ENCODE results near the gene PSG5. TPM values are rescaled to one million over a fixed set of nuclear protein-coding genes. Genes with fewer than 3 reads are reported as not detected.
"Not testable (repeated sequence)": the region's sequence is repeated elsewhere in the genome, so short reads cannot be mapped to it uniquely, and the experiment has no call there.

PSG5 gene
- total RNA-seq, 1 donor from 2014 or later: not detected

DNA sequence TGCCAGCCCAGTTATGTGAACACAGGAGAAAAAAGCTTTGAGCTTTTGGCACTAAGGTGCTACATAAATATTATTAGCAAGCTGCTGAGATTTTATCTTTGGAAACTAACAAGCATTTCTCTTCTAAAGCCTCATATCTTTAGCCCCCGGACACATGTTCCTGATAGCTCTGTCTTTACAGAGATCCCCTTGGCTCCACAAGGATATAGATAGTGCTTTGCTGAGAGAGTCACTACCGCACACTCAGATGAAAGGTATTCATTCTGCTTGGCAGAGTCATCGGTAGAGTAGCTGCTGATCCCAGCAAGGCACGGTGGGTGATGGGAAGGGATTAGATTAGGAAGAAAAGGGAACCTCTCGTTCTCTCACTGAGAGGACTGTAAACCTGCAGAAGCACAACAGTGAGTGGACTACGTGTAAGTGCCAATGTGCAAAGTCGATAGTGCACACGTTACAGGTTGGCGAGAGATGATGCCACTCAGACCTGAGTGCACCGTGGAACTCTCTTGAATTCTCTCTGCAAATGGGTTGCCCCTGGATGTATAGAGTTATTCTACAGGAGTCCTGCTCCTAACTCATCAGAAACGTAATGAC, 65.8 kb downstream of the PSG5 start:
- ATAC-seq; DNase-seq; intact Hi-C loops (cut with micrococcal nuclease): not testable (repeated sequence)

DNA sequence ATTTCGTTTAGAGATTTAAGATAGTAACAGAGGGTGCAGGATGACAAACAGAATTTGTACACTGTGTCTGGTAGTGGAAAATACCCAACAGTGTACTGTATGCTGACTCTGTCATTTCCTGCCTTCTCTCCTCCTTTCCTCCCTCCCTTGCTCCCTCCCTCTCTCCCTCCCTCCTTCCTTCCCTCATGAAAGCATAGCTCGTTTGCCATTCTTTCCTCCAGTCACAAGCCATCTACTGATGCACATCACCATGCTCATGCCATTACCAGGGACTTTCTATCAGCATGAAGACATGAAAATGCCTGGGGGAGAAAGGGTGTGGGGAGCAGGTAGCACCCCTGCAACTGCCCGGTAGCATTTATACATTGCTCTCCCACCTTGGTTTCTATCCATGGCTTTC, 66.8 kb downstream of the PSG5 start:
- DNase-seq; intact Hi-C loops (cut with micrococcal nuclease); ATAC-seq: not testable (repeated sequence)

Other genes with a start within 250 kb of the PSG5 start
- gene PSG7, start 249.3 kb downstream of the PSG5 start, total RNA-seq: not detected
- gene PSG11, start 160.1 kb downstream of the PSG5 start, total RNA-seq: not detected
- not detected for gene PSG2, start 103.8 kb downstream of the PSG5 start, total RNA-seq
- not detected for gene PSG4, start 19.1 kb upstream of the PSG5 start, total RNA-seq
- not detected for gene PSG9, start 83.0 kb upstream of the PSG5 start, total RNA-seq
- gene CD177, start 167.2 kb upstream of the PSG5 start, total RNA-seq: 0.22 TPM
- not detected for gene TEX101, start 228.4 kb upstream of the PSG5 start, total RNA-seq